T-helper 2 cell treated with Interferon-gamma antibody and Interleukin-4, amounts not matched to agents 5 μg/mL and 100 μg/mL, for 36 hours (primary cell): ENCODE results near the gene ACAA1.
"Not testable (repeated sequence)": the region's sequence is repeated elsewhere in the genome, so short reads cannot be mapped to it uniquely, and the experiment has no call there.

Experiments
- DNase-seq: peaks from one replicate; pipeline ENCODE4 v3.0.0; 2021; ENCODE audit warnings: low spot score
- H3K27ac Mint-ChIP-seq: one replicate; pipeline ENCODE4 v1.8.0; 2021; ENCODE audit warnings: mild to moderate bottlenecking, mixed read lengths
- H3K27me3 Mint-ChIP-seq: one replicate; pipeline ENCODE4 v1.8.0; 2021; ENCODE audit warnings: low read depth, mixed read lengths
- H3K36me3 Mint-ChIP-seq: one replicate; pipeline ENCODE4 v1.8.0; 2021; ENCODE audit warnings: low read depth, mixed read lengths
- H3K4me1 Mint-ChIP-seq: one replicate; pipeline ENCODE4 v1.8.0; 2021; ENCODE audit warnings: low read depth, mixed read lengths
- H3K4me3 Mint-ChIP-seq: one replicate; pipeline ENCODE4 v1.8.0; 2022; ENCODE audit warnings: mild to moderate bottlenecking, moderate library complexity, mixed read lengths
- H3K9me3 Mint-ChIP-seq: one replicate; pipeline ENCODE4 v1.8.0; 2021; ENCODE audit warnings: mixed read lengths

ACAA1 gene

DNA sequence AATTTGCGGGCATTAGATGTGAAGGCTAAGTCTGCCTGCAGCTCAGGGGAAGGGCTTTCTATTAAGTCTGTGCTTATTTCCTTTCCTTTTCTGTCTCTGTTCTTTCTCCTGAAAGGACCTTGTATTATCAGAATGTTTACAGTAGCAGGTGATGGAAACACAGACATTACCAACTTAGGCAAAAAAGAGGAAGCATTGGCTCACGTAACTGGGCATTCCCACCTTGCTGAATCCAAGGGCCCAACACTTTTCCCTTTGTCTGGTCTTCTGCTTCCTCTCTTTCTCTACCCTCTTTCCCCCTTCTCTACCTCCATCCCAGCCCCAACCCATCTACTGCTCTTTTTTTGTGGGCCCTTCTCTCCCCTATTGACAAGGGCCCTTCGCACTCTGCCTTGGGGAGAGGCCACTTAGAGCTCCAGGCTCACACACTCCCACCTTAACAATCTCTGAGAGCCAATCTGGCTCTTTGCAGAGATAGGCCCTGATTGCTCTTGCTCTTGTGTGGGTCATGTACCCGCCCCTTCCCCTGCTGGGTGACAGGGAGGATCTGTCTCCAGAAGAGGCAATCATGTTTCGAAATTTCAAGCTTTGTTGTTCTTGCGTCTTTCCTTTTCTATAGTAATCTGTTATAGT is 35.0 kb downstream of the ACAA1 start:
- peaks cover 28% of the 10 kb centered on the region for H3K27me3 Mint-ChIP-seq
- no peak overlapping the region for H3K4me3 Mint-ChIP-seq
- H3K9me3 Mint-ChIP-seq: peaks cover 9% of the 10 kb centered on the region
- no peak overlapping the region for H3K27ac Mint-ChIP-seq
- H3K4me1 Mint-ChIP-seq: no peaks in the 10 kb centered on the region
- no peak for DNase-seq
- no peaks in the 10 kb centered on the region for H3K36me3 Mint-ChIP-seq

DNA sequence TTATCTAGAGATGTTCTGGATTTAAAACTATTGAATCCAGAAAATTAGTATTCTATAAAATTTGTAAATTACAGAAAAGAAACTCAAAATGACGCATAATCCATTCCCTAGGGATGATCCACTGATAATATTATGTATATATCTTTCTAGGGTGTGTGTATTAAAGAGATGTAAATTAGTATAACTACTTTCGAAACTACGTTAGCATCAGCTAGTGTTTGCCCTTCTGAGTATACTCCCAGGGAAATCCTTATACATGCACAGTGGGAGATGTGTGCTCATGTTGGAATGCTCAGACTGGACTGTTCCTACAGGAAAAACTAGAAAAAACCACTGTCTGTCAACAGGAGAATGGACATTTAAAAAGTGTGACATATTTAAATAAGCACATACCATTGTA is 36.4 kb downstream of the ACAA1 start:
- Mint-ChIP-seq H3K4me1 (no peaks in the 10 kb centered on the region), H3K4me3 (no peak overlapping the region), H3K36me3 (no peaks in the 10 kb centered on the region), H3K27me3 (peaks cover 23% of the 10 kb centered on the region), H3K9me3 (peaks cover 5% of the 10 kb centered on the region), H3K27ac (no peak overlapping the region)
- DNase-seq: no peak

DNA sequence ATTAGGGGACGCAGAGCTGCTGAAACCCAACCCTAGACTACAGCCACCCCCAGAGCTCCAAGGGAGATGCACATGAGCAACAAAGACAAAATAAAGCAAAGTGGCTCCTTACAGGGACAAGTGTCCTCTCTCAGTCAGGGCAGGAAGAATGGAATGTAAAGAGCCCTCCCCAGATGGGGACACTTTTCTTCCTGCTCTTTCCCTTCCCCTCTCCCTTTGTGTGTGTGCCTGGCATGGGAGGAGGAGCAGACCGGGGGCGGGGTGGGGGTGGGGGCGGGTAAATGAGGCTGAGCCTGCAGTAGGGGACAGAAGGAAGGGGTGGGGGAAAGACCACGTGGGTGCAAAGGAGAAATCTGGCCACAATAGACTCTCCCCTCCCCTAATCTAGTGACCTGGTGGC is 37.4 kb downstream of the ACAA1 start:
- Mint-ChIP-seq H3K4me1 (no peaks in the 10 kb centered on the region), H3K27me3 (peaks cover 18% of the 10 kb centered on the region), H3K36me3 (no peaks in the 10 kb centered on the region), H3K27ac (no peak overlapping the region), H3K4me3 (no peak overlapping the region), H3K9me3 (no peaks in the 10 kb centered on the region)
- no peak for DNase-seq

- Mint-ChIP-seq H3K4me1 (no peaks in the 10 kb centered on the region), H3K27me3 (peaks cover 15% of the 10 kb centered on the region), H3K9me3 (no peaks in the 10 kb centered on the region), H3K4me3 (no peak overlapping the region), H3K36me3 (no peaks in the 10 kb centered on the region), H3K27ac (no peak overlapping the region)
- DNase-seq: no peak
Observed at GRCh38 chr3:38098376-38098723, 38.6 kb downstream of the ACAA1 start.

- DNase-seq: no peak
- Mint-ChIP-seq H3K9me3 (no peaks in the 10 kb centered on the region), H3K27ac (no peak overlapping the region), H3K4me3 (no peak overlapping the region), H3K4me1 (no peaks in the 10 kb centered on the region), H3K36me3 (no peaks in the 10 kb centered on the region), H3K27me3 (peaks cover 15% of the 10 kb centered on the region)
Observed at GRCh38 chr3:38097446-38098375, 39.2 kb downstream of the ACAA1 start.

- no peak for DNase-seq
Observed at GRCh38 chr3:38095669-38096483, 41.1 kb downstream of the ACAA1 start.

DNA sequence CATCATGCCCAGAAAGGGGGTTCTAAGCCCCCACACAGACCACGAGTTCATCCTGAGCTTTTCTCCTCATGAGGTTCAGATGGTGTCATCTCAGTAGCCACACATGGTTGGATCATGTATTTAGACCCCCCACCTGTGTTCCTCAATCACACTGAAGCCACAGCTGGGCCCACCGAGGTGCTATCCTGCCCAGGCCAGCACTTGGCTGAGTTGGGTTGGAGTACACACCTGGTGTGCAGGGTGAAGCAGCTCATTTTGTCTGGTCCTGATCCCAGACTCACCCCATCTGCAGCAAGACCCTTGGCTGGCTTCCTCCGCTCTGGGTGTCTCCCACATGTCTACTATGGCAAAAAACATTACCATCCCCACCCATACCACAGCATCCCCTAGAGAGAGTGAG is 41.9 kb downstream of the ACAA1 start:
- Mint-ChIP-seq H3K27ac (no peak overlapping the region), H3K4me1 (no peaks in the 10 kb centered on the region), H3K4me3 (no peak overlapping the region), H3K36me3 (no peaks in the 10 kb centered on the region), H3K9me3 (no peaks in the 10 kb centered on the region), H3K27me3 (peaks cover 8% of the 10 kb centered on the region)
- no peak for DNase-seq

More at GRCh38 chr3:38095669-38096483, 41.1 kb downstream of the ACAA1 start:
- Mint-ChIP-seq H3K27me3 (peaks cover 8% of the 10 kb centered on the region), H3K4me3 (no peak overlapping the region), H3K27ac (no peak overlapping the region), H3K9me3 (no peaks in the 10 kb centered on the region), H3K4me1 (no peaks in the 10 kb centered on the region), H3K36me3 (no peaks in the 10 kb centered on the region)

GRCh38 chr3:38090453-38090852 is 46.5 kb downstream of the ACAA1 start:
- DNase-seq: no peak
- no peak overlapping the region for H3K27ac Mint-ChIP-seq

GRCh38 chr3:38089163-38089562 is 47.8 kb downstream of the ACAA1 start:
- H3K27me3 Mint-ChIP-seq: peaks cover 9% of the 10 kb centered on the region
- H3K27ac Mint-ChIP-seq: no peak overlapping the region
- peaks cover 4% of the 10 kb centered on the region for H3K9me3 Mint-ChIP-seq
- peaks cover 2% of the 10 kb centered on the region for H3K36me3 Mint-ChIP-seq
- H3K4me1 Mint-ChIP-seq: peaks cover under 1% of the 10 kb centered on the region
- no peak overlapping the region for H3K4me3 Mint-ChIP-seq
- DNase-seq: no peak

More at GRCh38 chr3:38090453-38090852, 46.5 kb downstream of the ACAA1 start:
- Mint-ChIP-seq H3K4me1 (no peaks in the 10 kb centered on the region), H3K9me3 (no peaks in the 10 kb centered on the region), H3K36me3 (no peaks in the 10 kb centered on the region), H3K27me3 (peaks cover 8% of the 10 kb centered on the region), H3K4me3 (no peak overlapping the region)

DNA sequence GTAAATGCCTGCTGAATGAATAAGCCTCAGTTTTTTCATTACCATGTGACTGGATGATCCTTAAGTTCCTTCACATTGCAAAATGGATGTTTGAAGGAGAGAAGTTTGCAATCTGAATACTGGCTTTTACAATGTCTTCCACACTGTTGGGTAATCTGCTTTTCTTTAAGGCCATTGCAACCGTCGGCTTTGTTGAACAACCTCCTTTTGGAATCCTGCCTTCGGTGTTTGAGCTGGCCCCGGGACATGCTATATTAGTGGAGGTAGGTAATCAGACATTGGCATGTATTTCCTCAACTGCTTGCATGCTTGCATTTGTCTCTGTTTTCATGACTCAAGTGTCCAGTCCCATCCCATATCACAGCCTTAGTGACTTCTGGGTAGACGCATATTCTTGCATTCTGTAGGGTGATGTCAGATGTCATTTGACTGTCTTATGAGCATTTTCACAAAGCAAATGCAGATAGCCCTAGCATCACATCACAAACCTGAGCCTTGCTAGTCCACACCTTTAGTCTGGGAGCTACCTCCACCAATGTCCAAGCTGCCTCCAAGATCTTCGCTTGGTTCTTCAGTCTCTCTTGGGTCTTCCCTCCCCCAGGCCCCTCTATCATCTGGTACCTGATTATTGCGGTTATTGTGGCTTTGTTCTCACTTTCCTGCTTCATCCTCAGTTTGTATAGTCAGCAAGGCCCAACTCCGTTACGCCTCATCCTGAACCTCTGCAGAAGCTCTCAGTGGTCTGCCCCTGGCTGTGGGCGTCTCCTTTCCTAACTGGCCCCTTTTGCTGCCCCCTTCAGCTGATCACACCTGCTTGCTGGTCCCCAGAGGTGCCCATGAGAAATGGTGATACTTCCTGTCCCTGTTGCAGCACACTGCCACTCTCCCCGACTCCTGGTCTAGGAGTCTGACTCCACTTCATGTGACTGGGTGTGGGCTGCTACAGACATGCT is 48.5 kb downstream of the ACAA1 start:
- H3K36me3 Mint-ChIP-seq: peaks cover 4% of the 10 kb centered on the region
- H3K4me1 Mint-ChIP-seq: peaks cover 2% of the 10 kb centered on the region
- no peak overlapping the region for H3K27ac Mint-ChIP-seq
- H3K4me3 Mint-ChIP-seq: no peak overlapping the region
- peaks cover 9% of the 10 kb centered on the region for H3K27me3 Mint-ChIP-seq
- H3K9me3 Mint-ChIP-seq: peaks cover 7% of the 10 kb centered on the region
- no peak for DNase-seq

DNA sequence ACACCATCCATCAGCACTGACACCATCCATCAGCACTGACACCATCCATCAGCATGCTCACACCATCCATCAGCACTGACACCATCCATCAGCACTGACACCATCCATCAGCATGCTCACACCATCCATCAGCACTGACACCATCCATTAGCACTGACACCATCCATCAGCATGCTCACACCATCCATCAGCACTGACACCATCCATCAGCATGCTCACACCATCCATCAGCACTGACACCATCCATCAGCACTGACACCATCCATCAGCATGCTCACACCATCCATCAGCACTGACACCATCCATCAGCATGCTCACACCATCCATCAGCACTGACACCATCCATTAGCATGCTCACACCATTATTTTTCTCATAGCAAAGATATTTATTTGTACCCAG is 49.6 kb downstream of the ACAA1 start:
- H3K36me3 Mint-ChIP-seq, H3K27ac Mint-ChIP-seq, H3K27me3 Mint-ChIP-seq: not testable (repeated sequence)

GRCh38 chr3:38086496-38086895 is 50.4 kb downstream of the ACAA1 start:
- H3K4me3 Mint-ChIP-seq: no peak overlapping the region
- peaks cover 4% of the 10 kb centered on the region for H3K36me3 Mint-ChIP-seq
- no peak overlapping the region for H3K27ac Mint-ChIP-seq
- H3K4me1 Mint-ChIP-seq: peaks cover 2% of the 10 kb centered on the region
- H3K9me3 Mint-ChIP-seq: peaks cover 7% of the 10 kb centered on the region
- DNase-seq: no peak
- peaks cover 3% of the 10 kb centered on the region for H3K27me3 Mint-ChIP-seq

More for the DNA sequence above, 49.6 kb downstream of the ACAA1 start:
- not testable (repeated sequence) for H3K9me3 Mint-ChIP-seq, DNase-seq, H3K4me3 Mint-ChIP-seq, H3K4me1 Mint-ChIP-seq

- no peak overlapping the region for H3K27ac Mint-ChIP-seq
- H3K27me3 Mint-ChIP-seq: peaks cover 3% of the 10 kb centered on the region
- no peak overlapping the region for H3K4me3 Mint-ChIP-seq
- no peak for DNase-seq
- H3K36me3 Mint-ChIP-seq: peaks cover 4% of the 10 kb centered on the region
- peaks cover 2% of the 10 kb centered on the region for H3K4me1 Mint-ChIP-seq
- peaks cover 7% of the 10 kb centered on the region for H3K9me3 Mint-ChIP-seq
Observed at GRCh38 chr3:38085943-38086324, 51.0 kb downstream of the ACAA1 start.
